Measurements from ENCODE around the gene MCTP1. TPM values are rescaled to one million over a fixed set of nuclear protein-coding genes. Genes with fewer than 3 reads are reported as not detected.
A peak's percentile ranks its signal among the peaks of the same experiment; 100 is the strongest.

The MCTP1 gene
- total RNA-seq: 10 to 100 TPM; 13.4 to 16.1 TPM
- long read RNA-seq, partial matches to known transcripts: 2 of 5 reads
- long read RNA-seq, other reads (novel, unspliced or antisense): 1 of 5 reads

GRCh38 chr5:95284572-95285408 lies at the start of gene MCTP1:
MCTP1 (minus strand) TSS chr5:95285094.
- peak; percentile 70 to 85 for ATAC-seq
- no peak for DNase-seq
- intact Hi-C loops (cut with DNase I): no loop called here

DNA sequence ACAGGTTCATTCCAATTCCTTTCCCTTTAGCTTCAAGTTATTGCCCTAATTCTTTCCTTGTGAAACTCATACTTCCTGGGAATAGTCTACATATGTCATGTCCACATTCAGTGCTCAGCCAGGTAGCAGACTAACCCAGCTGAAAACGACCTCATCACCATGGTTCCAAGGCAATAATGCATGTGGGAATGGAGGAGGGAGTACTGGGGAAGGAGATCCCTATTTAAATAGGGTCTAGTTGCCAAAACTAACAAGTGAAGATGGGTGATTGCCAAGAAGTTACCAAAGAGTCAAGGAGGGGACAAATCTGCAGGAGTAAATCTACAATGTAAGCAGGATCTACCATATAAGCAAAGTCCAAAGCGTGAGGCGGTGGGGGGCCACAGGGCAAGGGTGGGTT lies 47.3 kb upstream of the MCTP1 start:
- ATAC-seq (no peak), DNase-seq (no peak)
- intact Hi-C loops (cut with DNase I): no loop called here

GRCh38 chr5:95331358-95331757 lies 46.5 kb upstream of the MCTP1 start:
- ATAC-seq (no peak), DNase-seq (no peak)
- intact Hi-C loops (cut with DNase I): no loop called here

- intact Hi-C loops (cut with DNase I): no loop called here
- no peak for ATAC-seq
- no peak for DNase-seq
Observed at GRCh38 chr5:95327211-95327610, 42.3 kb upstream of the MCTP1 start.

DNA sequence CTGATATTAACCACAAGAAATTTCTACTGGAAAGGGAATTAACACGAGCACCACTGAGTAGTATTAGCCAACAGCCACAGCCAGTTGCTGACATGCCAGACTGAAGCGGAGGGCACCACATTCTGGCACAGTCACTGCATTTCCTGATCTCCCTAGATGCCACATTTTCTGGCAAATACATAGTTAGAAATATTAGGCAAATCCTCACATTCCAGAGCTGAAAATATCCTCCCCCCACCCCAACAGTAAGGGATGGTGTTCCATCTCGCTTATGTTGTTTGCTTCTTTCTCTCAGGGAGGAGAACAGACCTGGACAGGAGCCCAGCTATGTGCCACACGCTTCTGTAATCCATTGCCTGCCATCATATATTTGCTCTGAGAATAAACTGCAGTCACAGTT lies 32.8 kb upstream of the MCTP1 start:
- ATAC-seq: no peak
- DNase-seq: no peak
- intact Hi-C loops (cut with DNase I): no loop called here

DNA sequence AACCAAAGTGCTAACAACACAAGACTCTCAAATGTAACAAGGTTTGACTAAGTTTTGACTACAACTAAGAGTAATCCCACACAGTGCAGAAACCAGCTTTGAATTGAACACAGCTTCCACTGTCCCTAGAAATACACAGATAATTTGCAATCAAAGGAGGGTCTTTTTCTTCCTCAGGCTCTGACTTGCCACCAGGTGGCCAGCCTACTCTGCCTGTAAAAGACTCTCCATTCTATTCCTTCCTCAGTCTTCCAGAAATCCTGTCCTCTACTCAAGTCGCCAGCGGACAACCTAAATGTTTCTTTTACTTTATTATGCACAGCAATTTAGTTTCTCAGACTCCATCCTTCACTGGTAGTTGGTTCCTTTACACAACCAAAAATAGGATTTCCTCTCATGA lies 32.2 kb upstream of the MCTP1 start:
- no peak for DNase-seq
- no peak for ATAC-seq
- intact Hi-C loops (cut with DNase I): no loop called here

- ATAC-seq: no peak
- no peak for DNase-seq
- intact Hi-C loops (cut with DNase I): no loop called here
Observed at GRCh38 chr5:95304711-95305110, 19.8 kb upstream of the MCTP1 start.

DNA sequence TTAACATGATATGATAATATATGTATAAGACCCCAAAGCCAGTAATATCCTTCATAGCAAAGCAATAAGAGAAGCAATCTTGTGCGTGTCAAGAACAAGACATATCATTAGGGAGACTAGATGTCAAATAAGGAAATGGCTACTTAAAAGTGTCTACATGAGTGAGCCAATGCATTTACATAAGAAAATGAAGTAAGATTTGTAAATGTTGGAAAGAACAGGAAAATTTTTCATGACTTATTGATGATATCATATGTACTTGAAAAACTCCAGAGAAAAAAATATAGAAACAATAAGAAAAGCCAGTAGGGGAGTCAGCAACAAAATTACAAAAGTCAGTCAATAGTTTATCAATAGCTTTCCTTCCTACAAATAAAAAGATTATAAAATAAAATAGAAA lies 13.8 kb upstream of the MCTP1 start:
- ATAC-seq (no peak), DNase-seq (no peak)
- intact Hi-C loops (cut with DNase I): no loop called here

- DNase-seq (no peak), ATAC-seq (no peak)
- intact Hi-C loops (cut with DNase I): no loop called here
Observed at GRCh38 chr5:95296291-95296690, 11.4 kb upstream of the MCTP1 start.

GRCh38 chr5:95285409-95285755 lies 488 bp upstream of the MCTP1 start:
- DNase-seq (no peak), ATAC-seq (no peak)
- intact Hi-C loops (cut with DNase I): no loop called here

GRCh38 chr5:95283761-95284571 lies 928 bp downstream of the MCTP1 start:
- ATAC-seq (peak; percentile 54 to 74), DNase-seq (no peak)
- intact Hi-C loops (cut with DNase I): no loop called here

DNA sequence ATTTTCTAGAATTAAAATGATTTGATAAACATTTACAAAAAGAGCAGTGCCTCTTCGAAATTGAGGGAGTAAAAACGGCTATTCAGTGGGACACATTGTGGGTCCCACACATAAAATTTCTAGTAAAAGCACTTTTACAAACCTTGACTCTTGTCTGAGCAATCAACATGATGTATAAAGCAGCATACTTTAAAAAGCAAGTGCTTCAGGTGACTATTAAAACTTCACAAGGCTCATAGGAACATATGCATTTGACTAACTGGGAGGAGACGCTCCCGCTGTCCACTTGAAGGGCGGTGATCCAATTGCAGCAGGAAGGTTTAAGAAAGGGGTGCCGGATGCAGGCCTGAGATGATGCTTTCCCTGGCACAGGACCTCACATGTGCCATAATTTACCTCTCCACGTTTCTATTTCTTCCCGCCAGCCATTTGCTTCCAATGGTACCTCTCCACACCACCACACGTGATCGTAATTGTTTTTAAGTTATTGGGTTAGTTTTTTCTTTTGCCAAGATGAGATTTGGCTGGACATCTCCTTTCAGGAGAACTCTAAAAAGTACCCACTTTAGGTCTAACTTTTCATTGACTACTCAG lies 1.8 kb downstream of the MCTP1 start:
- ATAC-seq (no peak), DNase-seq (no peak)
- intact Hi-C loops (cut with DNase I): no loop called here

GRCh38 chr5:95281226-95281625 lies 3.7 kb downstream of the MCTP1 start:
- no peak for ATAC-seq
- intact Hi-C loops (cut with DNase I): no loop called here

DNA sequence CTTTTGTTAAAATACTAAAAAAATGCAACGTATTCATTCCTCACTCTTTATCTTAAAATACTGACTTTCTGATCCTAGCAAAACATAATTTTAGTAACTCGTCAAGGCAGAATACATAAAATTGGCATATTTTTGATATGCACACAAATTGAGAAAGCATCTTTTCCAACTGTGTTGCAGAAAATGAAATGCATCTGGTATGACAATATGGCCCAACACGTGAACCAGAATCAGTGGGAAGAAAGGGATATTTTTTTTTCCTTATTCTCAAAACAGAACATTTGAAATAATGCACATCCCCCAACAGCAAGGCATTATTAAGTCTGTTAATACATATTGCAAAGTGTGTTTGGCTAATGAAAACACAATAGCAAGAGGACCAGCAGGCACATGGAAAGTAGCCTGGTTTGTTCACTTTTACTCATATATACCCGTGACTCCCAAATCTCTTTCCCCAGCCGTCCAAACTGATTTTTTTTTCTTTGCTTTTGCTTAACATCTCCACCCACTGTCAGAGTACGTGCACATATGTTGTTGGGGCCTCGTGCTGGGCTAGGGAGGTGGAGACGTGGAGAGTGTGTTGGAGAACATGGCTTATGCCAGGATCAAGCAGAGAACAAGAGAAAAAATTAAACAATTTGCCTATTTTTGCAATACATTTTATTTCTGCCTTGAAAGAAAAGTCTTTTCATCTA lies 4.3 kb downstream of the MCTP1 start:
- ATAC-seq (no peak), DNase-seq (no peak)
- intact Hi-C loops (cut with DNase I): no loop called here

More at GRCh38 chr5:95281226-95281625, 3.7 kb downstream of the MCTP1 start:
- no peak for DNase-seq

GRCh38 chr5:95274011-95274410 lies 10.9 kb downstream of the MCTP1 start:
- DNase-seq: no peak
- no peak for ATAC-seq
- intact Hi-C loops (cut with DNase I): no loop called here

DNA sequence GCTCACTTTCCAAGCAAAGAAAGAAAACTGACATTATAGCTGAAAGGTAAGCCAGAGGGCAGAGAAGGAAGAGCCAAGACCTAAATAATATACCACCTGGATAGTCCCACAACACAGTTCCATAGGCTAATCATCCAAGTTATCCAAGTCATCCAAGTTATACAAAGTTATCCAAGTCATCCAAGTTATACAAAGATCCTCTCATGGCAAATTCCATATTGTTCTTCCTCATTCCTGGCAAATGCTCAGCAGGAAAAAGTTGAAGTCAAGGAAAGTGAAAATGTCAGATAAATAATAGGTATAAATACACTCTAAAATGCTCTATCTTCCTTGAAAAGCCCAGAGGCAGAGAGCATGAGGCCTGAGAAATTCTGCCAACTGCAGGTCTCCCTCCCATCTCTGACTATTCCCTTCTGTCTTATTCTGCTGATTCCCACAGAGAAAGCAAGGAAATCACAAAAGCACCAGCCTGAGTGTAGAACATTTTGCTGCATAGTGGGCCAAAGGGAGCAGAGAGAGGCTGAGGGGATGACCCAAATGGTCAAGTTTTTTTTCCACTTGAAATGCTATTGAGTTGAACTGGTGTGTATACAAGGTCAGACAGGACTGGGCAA lies 12.5 kb downstream of the MCTP1 start:
- intact Hi-C loops (cut with DNase I): no loop called here
- DNase-seq (no peak), ATAC-seq (no peak)

DNA sequence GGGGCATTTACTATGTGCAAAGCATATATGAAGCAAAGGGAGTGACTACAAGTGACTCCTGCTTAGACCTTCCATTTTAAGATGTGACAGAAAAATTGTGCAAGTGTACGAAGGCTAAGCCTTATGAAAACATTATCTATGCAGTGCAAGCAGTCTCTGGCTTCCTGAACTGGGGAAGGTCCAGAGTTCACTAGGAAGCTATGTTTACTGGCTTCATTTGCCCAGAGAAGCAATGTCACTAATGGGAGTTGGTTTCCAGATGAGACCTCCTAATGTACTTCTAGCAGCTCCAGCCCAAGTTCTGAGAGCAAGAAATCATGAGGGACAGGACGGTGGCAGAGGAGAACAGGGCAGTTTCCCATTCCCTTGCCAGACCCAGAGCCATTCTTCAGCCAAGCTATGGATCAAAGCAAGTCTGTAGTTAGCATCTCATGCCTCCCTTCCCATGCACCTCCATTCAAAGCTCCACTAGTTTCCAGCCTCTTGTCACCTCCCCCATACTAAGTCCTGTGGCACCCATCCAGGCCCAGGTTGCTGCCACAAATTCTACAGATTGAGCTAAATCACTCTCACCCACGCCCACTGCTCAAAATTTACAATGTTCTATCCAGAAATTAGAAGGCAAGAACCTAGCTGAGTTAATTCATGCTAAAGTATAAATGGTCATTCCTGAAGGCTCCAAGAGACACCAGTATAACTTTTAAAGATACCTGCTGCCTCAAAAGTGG lies 21.8 kb downstream of the MCTP1 start:
- no peak for ATAC-seq
- DNase-seq: no peak
- intact Hi-C loops (cut with DNase I): no loop called here

- intact Hi-C loops (cut with DNase I): no loop called here
- ATAC-seq: peak in 1 of 2 donors; percentile 67
- DNase-seq: no peak
Observed at GRCh38 chr5:95261437-95262175, 23.3 kb downstream of the MCTP1 start.

Data from left cardiac atrium (tissue), 4 donors.